Measurements from ENCODE around the gene RAB40C.

Gene RAB40C

DNA sequence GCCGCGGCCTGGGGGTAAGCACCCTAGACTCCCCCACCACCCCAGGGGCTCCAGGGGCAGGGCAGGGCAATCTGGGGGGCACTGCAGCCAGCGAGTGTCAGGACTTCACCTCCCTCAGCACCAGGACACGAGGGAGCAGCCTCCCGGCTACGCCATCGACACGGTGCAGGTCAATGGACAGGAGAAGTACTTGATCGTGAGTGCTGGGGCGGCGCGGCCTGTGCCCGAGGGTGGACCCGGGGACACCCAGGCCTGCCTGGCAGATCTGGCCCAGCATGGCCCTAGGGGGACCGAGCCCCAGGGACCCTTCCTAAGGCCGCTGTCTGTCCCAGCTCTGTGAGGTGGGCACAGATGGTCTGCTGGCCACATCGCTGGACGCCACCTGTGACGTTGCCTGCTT is 82.5 kb downstream of the RAB40C start:
- DNase-seq = no peak

DNA sequence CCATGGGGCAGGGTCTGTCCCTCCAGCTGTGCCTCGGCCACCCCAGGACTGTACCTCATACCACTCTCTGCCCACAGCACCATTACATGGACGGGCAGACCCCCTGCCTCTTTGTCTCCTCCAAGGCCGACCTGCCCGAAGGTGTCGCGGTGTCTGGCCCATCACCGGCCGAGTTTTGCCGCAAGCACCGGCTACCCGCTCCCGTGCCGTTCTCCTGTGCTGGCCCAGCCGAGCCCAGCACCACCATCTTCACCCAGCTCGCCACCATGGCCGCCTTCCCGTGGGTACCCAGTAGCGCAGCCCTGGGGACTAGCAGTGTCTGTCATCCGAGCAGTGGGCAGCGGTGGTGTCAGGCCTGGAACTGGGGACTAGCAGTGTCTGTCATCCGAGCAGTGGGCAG is 83.0 kb downstream of the RAB40C start:
- DNase-seq = no peak

DNA sequence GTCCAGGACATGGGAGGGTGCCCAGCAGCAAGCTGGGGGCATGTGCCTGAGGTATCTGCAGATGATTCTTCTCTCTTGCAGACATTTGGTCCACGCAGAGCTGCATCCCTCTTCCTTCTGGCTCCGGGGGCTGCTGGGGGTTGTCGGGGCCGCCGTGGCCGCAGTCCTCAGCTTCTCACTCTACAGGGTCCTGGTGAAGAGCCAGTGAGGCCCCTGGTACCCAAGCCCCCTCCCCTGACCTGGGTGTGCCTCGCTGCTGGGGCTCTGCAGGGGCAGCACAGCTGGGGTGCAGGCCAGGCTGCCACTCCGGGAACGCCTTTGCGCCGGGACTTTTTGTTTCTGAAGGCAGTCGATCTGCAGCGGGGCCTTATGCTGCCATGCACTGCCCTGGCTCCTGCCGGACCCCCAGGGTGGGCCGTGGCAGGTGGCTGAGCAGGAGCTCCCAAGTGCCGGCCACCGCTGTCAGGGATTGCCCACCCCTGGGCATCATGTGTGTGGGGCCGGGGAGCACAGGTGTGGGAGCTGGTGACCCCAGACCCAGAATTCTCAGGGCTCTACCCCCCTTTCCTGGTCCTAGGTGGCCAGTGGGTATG is 83.6 kb downstream of the RAB40C start:
- DNase-seq = no peak

DNA sequence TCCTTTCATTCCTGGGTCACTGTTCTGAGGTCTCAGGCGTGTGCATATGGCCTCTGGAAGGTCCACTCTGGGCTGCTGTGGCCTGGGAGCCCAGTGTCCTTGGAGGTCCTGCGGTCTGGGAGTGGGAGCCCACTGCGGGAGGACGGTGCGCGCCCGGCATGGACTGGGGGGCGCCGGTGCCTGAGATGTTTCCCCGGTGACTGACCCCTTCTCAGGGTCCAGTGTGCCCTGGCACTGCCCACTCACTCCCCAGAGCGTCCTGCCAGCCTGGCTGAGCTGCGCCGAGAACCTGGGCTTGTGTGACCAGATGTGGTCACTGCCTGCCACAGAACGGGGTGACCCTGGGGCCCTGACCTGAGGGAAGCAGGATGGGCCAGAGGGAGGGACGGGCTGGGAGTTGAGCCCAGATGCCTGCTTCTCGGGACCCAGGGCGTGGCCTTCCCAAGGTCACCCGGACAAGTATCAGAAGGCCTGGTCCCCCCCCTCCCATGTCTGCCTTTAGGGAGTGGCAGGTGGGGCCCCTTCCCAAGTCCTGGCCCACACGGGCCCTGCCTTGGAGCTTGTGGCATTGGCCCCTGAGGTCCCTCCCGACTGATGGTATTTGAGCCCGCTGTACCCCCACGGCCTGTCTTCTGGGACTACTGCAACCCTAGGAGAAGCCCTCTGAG is 84.5 kb downstream of the RAB40C start:
- DNase-seq = no peak

DNA sequence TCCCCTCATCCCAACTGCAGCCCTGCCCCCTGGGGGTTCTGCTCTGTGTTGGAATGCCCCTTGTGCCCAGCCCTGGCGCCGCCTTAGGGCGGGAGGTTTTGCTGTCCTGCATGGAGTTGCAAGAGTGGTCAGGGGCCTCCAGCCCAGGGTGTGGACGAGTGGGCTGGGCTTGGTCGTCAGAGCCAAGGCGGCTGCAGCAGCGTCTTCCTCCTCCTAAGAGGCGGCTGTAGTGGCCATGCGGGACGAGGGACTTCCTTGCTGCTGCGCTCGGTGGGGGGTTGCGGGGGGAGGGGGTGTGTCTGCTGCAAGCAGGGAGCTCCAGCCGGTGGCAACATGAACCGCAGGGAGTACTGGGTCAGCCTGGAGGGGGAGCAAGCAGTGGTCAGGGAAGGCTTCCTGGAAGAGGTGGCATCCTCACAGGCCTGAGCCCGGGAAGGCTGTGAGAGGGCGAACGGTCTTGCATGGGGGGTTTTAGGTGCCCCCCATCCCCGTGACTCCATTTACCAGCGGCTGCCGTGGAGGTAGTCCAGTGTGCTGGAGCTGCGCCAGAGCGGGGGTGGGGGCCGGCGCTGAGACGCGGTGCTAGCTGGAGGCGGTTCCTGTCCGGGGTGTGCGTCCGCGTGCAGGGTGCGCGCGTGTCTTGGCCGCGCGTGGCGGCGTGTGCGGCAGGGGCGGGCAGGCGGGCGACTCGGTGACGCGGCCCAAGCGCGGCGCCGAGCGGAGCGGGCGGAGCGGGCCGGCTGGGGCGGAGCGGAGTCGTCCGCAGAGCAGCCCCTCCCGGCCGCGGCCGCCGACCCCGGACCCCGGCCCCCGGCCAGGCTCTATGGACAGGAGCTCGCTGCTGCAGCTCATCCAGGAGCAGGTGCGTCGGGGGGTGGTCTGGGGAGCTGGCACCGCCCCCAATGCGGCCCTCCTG is 85.4 kb downstream of the RAB40C start, which contains the start of gene RHBDL1:
Gene RHBDL1 (plus strand): TSS at position 704 of the 916 bp plus-strand sequence. CDS start 120 bp downstream, at position 824.
- DNase-seq = no peak

DNA sequence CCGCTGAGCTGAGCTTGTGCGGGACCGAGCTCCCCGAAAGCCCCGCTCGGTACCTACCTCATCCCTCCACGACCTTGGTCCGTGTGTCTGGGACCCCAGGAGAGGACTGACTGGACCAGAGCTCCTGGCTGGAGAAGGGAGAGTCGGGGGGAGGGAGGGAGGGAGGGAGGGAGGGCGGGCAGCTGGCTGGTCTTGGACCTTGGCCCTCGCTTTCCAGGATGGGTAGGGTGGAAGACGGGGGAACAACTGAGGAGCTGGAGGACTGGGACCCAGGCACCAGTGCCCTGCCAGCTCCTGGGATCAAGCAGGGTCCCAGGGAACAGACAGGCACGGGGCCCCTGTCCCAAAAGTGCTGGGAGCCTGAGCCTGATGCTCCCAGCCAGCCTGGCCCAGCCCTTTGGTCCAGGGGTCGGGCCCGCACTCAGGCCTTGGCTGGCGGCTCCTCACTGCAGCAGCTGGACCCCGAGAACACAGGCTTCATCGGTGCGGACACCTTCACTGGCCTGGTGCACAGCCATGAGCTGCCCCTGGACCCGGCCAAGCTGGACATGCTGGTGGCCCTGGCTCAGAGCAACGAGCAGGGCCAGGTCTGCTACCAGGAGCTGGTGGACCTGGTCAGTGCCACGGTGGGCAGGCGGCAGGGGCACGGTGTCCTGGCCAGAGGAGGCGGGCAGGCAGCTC is 86.2 kb downstream of the RAB40C start:
- no peak for DNase-seq

DNA sequence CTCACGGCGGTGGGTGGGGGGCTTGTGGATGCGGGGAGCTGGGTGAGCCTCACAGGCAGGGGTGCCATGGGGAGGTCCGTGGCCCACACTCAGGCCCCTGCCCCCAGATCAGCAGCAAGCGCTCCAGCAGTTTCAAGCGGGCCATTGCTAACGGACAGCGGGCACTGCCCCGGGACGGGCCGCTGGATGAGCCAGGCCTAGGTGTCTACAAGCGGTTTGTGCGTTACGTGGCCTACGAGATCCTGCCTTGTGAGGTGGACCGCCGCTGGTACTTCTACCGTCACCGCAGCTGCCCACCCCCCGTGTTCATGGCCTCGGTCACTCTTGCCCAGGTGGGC is 86.7 kb downstream of the RAB40C start:
- no peak for DNase-seq

DNA sequence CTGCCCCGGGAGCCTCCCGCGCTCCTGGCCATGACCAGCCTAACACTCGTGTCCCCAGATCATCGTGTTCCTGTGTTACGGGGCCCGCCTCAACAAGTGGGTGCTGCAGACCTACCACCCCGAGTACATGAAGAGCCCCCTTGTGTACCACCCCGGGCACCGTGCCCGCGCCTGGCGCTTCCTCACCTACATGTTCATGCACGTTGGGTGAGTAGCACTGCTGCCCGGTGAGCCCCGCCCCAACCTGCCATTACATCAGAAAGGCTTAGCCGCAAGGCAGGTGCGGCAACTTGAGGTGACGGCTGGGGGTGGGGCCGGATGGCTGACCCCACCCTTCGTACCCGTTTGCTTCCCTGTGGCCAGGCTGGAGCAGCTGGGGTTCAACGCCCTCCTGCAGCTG is 87.0 kb downstream of the RAB40C start:
- peak in 1 of 2 experiments; percentile 28 for DNase-seq

DNA sequence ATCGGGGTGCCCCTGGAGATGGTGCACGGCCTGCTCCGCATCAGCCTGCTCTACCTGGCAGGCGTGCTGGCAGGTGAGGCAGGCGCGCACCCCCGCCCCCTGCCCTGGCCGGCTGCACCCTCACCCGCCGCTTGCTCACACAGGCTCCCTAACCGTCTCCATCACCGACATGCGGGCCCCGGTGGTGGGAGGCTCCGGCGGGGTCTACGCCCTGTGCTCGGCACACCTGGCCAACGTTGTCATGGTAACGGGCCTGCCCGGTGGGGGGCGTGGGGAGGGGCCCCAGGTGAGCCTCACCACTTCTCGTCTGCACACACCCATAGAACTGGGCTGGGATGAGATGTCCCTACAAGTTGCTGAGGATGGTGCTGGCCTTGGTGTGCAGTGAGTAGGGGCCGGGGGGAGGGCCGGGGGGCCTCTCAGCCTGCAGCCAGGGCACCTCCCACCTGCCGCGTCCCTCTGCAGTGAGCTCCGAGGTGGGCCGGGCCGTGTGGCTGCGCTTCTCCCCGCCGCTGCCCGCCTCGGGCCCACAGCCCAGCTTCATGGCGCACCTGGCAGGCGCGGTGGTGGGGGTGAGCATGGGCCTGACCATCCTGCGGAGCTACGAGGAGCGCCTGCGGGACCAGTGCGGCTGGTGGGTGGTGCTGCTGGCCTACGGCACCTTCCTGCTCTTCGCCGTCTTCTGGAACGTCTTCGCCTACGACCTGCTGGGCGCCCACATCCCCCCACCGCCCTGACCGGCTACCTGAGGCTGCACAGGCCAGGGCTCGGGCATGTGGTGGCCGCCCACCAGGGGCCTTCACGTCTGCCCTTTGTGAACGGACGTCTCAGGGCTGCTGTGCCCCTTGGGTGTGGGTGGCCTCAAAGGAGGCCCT is 87.7 kb downstream of the RAB40C start:
- no peak for DNase-seq

DNA sequence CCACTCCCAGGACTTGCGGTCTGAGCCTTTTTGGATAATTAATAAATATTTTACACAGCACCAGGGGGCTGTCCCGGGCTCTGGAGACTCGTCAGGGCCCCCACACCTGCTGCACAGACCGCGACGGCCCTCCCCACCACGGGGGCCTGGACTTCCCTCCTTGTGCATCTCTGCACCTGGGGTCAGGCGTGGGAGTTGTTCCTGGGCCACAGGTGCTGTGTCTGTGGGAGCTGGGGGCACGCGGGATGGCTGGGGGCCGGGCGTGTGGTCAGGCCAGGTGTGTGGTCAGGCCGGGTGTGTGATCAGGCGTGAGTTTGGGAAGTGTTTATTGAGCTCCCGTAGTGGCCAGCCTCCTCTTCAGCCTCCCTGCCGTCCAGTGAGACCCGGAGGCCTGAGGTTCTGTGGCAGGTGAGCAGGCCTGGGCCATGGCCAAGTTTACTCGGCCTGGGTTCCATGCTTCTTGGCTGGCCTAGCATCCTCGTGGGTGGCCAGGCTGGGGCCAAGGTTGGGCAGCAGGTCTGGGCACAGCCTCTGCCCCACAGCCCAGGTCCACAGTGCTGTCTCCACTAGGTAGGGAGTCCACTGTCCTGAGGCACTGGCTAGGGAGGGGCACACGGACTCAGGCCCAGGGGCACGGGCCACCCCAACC is 88.5 kb downstream of the RAB40C start:
- DNase-seq = no peak
